GM21723 (cell line): ENCODE measurements around the gene EPHA2.

Experiments used
- ATAC-seq: cut with Tn5 transposase; IDR thresholded peaks from one replicate; pipeline ENCODE4 v1.9.1; 2021; ENCODE audit warnings: mild to moderate bottlenecking, moderate library complexity; ENCODE audit not compliant: unreplicated experiment

Gene EPHA2

GRCh38 chr1:16184557-16185303 is 28.9 kb upstream of the EPHA2 start:
- ATAC-seq = no peak

- no peak for ATAC-seq
Measured at GRCh38 chr1:16183765-16184556, 28.1 kb upstream of the EPHA2 start.

- no peak for ATAC-seq
Measured at GRCh38 chr1:16183179-16183578, 27.3 kb upstream of the EPHA2 start.

GRCh38 chr1:16181887-16182719 is 26.2 kb upstream of the EPHA2 start:
- ATAC-seq = no peak

- ATAC-seq = no peak
Measured at GRCh38 chr1:16180291-16180824, 24.5 kb upstream of the EPHA2 start.

- no peak for ATAC-seq
Measured at GRCh38 chr1:16178596-16179497, 23.0 kb upstream of the EPHA2 start.

GRCh38 chr1:16177306-16177705 is 21.4 kb upstream of the EPHA2 start:
- ATAC-seq = no peak

- ATAC-seq = no peak
Measured at GRCh38 chr1:16176653-16177052, 20.8 kb upstream of the EPHA2 start.

- ATAC-seq = no peak
Measured at GRCh38 chr1:16175610-16176553, 20.0 kb upstream of the EPHA2 start.

- no peak for ATAC-seq
Measured at GRCh38 chr1:16174886-16175598, 19.2 kb upstream of the EPHA2 start.

GRCh38 chr1:16174261-16174868 is 18.5 kb upstream of the EPHA2 start:
- no peak for ATAC-seq

GRCh38 chr1:16173447-16174260 is 17.8 kb upstream of the EPHA2 start:
- no peak for ATAC-seq

- ATAC-seq = no peak
Measured at GRCh38 chr1:16172964-16173446, 17.1 kb upstream of the EPHA2 start.

- no peak for ATAC-seq
Measured at GRCh38 chr1:16172218-16172830, 16.5 kb upstream of the EPHA2 start.

GRCh38 chr1:16171314-16172151 is 15.7 kb upstream of the EPHA2 start:
- ATAC-seq = no peak

- ATAC-seq = no peak
Measured at GRCh38 chr1:16170283-16170673, 14.4 kb upstream of the EPHA2 start.
